H9 (cell line): ENCODE results near the gene NRCAM. TPM values are rescaled to one million over a fixed set of nuclear protein-coding genes. Genes with fewer than 3 reads are reported as not detected.

Source experiments
- DNase-seq: peaks from one replicate; pipeline ENCODE4 v3.0.0-alpha.2; 2017
- H2AFZ ChIP-seq: one replicate; pipeline ENCODE4 v1.6.1; 2013; ENCODE audit warnings: mild to moderate bottlenecking, low read length, control low read depth, moderate library complexity
- H2AK5ac ChIP-seq: 2 replicates; pipeline ENCODE4 v1.6.1; 2013; ENCODE audit warnings: low read length, control low read depth, mixed read lengths; ENCODE audit not compliant: insufficient read length
- H2BK120ac ChIP-seq: one replicate; pipeline ENCODE4 v1.6.1; 2013; ENCODE audit warnings: low read depth, mild to moderate bottlenecking, low read length, control low read depth, inconsistent platforms; ENCODE audit not compliant: poor library complexity, severe bottlenecking
- H2BK12ac ChIP-seq: 2 replicates; pipeline ENCODE4 v1.6.1; 2013; ENCODE audit warnings: low read length, control low read depth, mixed read lengths, low read depth; ENCODE audit not compliant: insufficient read length
- H2BK15ac ChIP-seq: 2 replicates; pipeline ENCODE4 v1.6.1; 2013; ENCODE audit warnings: low read depth, low read length, control low read depth
- H2BK20ac ChIP-seq: one replicate; pipeline ENCODE4 v1.6.1; 2013; ENCODE audit warnings: low read depth, mild to moderate bottlenecking, low read length, control low read depth, inconsistent platforms; ENCODE audit not compliant: poor library complexity, severe bottlenecking
- H2BK5ac ChIP-seq: 2 replicates; pipeline ENCODE4 v1.6.1; 2013; ENCODE audit warnings: low read length, control low read depth, mixed read lengths; ENCODE audit not compliant: insufficient read length
- H3K14ac ChIP-seq: 2 replicates; pipeline ENCODE4 v1.6.1; 2013; ENCODE audit warnings: low read length, control low read depth; ENCODE audit not compliant: insufficient read depth
- H3K18ac ChIP-seq: 2 replicates; pipeline ENCODE4 v1.6.1; 2013; ENCODE audit warnings: low read depth, mild to moderate bottlenecking, mixed read lengths, low read length, control low read depth; ENCODE audit not compliant: insufficient read length
- H3K23ac ChIP-seq: 2 replicates; pipeline ENCODE4 v1.6.1; 2013; ENCODE audit warnings: low read length, control low read depth, mixed read lengths, low read depth; ENCODE audit not compliant: insufficient read length
- H3K23me2 ChIP-seq: 2 replicates; pipeline ENCODE4 v1.6.1; 2013; ENCODE audit warnings: low read depth, mild to moderate bottlenecking, mixed read lengths, low read length, control low read depth; ENCODE audit not compliant: insufficient read length, poor library complexity, severe bottlenecking
- H3K27ac ChIP-seq: 2 replicates; pipeline ENCODE4 v1.5.1; 2013; ENCODE audit warnings: low read length, control low read depth, mixed read lengths, low read depth; ENCODE audit not compliant: insufficient read length
- H3K27me3 ChIP-seq: 2 replicates; pipeline ENCODE4 v1.6.1; 2013; ENCODE audit warnings: low read length, control low read depth, inconsistent platforms; ENCODE audit not compliant: insufficient read depth
- H3K4ac ChIP-seq: 2 replicates; pipeline ENCODE4 v1.6.1; 2013; ENCODE audit warnings: low read depth, mild to moderate bottlenecking, control low read depth, inconsistent platforms, low read length, moderate library complexity
- H3K4me1 ChIP-seq: 2 replicates; pipeline ENCODE4 v1.6.1; 2013; ENCODE audit warnings: low read length, control low read depth, inconsistent platforms; ENCODE audit not compliant: insufficient read depth
- H3K4me2 ChIP-seq: 2 replicates; pipeline ENCODE4 v1.6.1; 2013; ENCODE audit warnings: low read length, control low read depth, mixed read lengths; ENCODE audit not compliant: insufficient read length, insufficient read depth
- H3K56ac ChIP-seq: 2 replicates; pipeline ENCODE4 v1.6.1; 2013; ENCODE audit warnings: low read depth, mild to moderate bottlenecking, mixed read lengths, low read length, control low read depth; ENCODE audit not compliant: insufficient read length
- H3K79me1 ChIP-seq: 2 replicates; pipeline ENCODE4 v1.6.1; 2013; ENCODE audit warnings: low read depth, mild to moderate bottlenecking, moderate library complexity, low read length, control low read depth, inconsistent platforms; ENCODE audit not compliant: insufficient read depth, poor library complexity, severe bottlenecking
- H3K79me2 ChIP-seq: 2 replicates; pipeline ENCODE4 v1.6.1; 2013; ENCODE audit warnings: low read length, control low read depth, inconsistent platforms; ENCODE audit not compliant: insufficient read depth
- H3K9ac ChIP-seq: 2 replicates; pipeline ENCODE4 v1.6.1; 2013; ENCODE audit warnings: low read length, control low read depth, mixed read lengths; ENCODE audit not compliant: insufficient read length; ENCODE audit errors: extremely low read depth
- H3K9me3 ChIP-seq: one replicate; pipeline ENCODE4 v1.6.1; 2013; ENCODE audit warnings: low read depth, low read length, inconsistent platforms; ENCODE audit not compliant: control insufficient read depth
- H3T11ph ChIP-seq: one replicate; pipeline ENCODE4 v1.6.1; 2013; ENCODE audit warnings: mild to moderate bottlenecking, low read length, control low read depth, inconsistent platforms
- H4K20me1 ChIP-seq: one replicate; pipeline ENCODE4 v1.6.1; 2013; ENCODE audit not compliant: control insufficient read depth, insufficient read length, insufficient read depth
- H4K5ac ChIP-seq: 2 replicates; pipeline ENCODE4 v1.6.1; 2013; ENCODE audit warnings: low read depth, mild to moderate bottlenecking, mixed read lengths, low read length, control low read depth; ENCODE audit not compliant: insufficient read length
- H4K8ac ChIP-seq: replicated peaks from 2 replicates; pipeline ENCODE4 v1.6.1; 2013; ENCODE audit warnings: low read length, control low read depth, mixed read lengths, low read depth; ENCODE audit not compliant: insufficient read length
- H4K91ac ChIP-seq: 2 replicates; pipeline ENCODE4 v1.6.1; 2013; ENCODE audit warnings: low read depth, mild to moderate bottlenecking, moderate library complexity, mixed read lengths, low read length, control low read depth; ENCODE audit not compliant: insufficient read length
- H3K27ac Mint-ChIP-seq, 3 experiments: 2 replicates in 2 of 3; 3 replicates in 1 of 3; pipeline ENCODE4 v1.8.0; 2020 to 2021; ENCODE audit warnings: mixed read lengths in 3 of 3, mild to moderate bottlenecking in 1 of 3, moderate library complexity in 1 of 3
- H3K27me3 Mint-ChIP-seq: 2 replicates; pipeline ENCODE4 v1.8.0; 2021; ENCODE audit warnings: low read depth, mild to moderate bottlenecking, moderate library complexity, mixed read lengths
- H3K36me3 Mint-ChIP-seq, 3 experiments: 2 replicates in 2 of 3; 3 replicates in 1 of 3; pipeline ENCODE4 v1.8.0; 2020 to 2021; ENCODE audit warnings: low read depth in 3 of 3, mixed read lengths in 3 of 3; ENCODE audit not compliant: insufficient read depth in 1 of 3
- H3K4me1 Mint-ChIP-seq, 2 experiments: 2 replicates each; pipeline ENCODE4 v1.8.0; 2020; ENCODE audit warnings: mixed read lengths in 2 of 2
- H3K4me3 Mint-ChIP-seq, 2 experiments: 2 replicates in 1 of 2; 3 replicates in 1 of 2; pipeline ENCODE4 v1.8.0; 2020 to 2021; ENCODE audit warnings: mild to moderate bottlenecking in 2 of 2, mixed read lengths in 2 of 2, moderate library complexity in 1 of 2
- H3K9me3 Mint-ChIP-seq, 2 experiments: 2 replicates in 1 of 2; 3 replicates in 1 of 2; pipeline ENCODE4 v1.8.0; 2020; ENCODE audit warnings: mild to moderate bottlenecking in 2 of 2, mixed read lengths in 2 of 2, moderate library complexity in 1 of 2
- CTCF ChIP-seq: fragments of 200-600 bp; sonication (generic); conservative IDR thresholded peaks from 3 replicates; pipeline ENCODE4 v1.8.0; 2021; ENCODE audit warnings: antibody characterized with exemption, mild to moderate bottlenecking
- WGBS: extraction: QIAGEN DNeasy Blood & Tissue Kit; methylation state at CpG from one replicate; pipeline ENCODE4 v1.1.7; 2013; ENCODE audit warnings: missing lambda C conversion rate, low lambda C conversion rate, mixed read lengths; ENCODE audit not compliant: insufficient read length; ENCODE audit errors: extremely low coverage; 5-methylcytosine and 5-hydroxymethylcytosine counted together
- total RNA-seq: library from RNA; stranded (reverse); gene quantifications from 2 replicates; pipeline ENCODE4 v1.2.1, GENCODE V29; 2021

NRCAM gene
- total RNA-seq, 1 experiment from 2014 or later, result 2.3 TPM

GRCh38 chr7:108188724-108189123 is 267.5 kb downstream of the NRCAM start:
- H3K9ac ChIP-seq, result no peak overlapping the region
- H3T11ph ChIP-seq, result no peak overlapping the region
- H3K79me2 ChIP-seq, result no peaks in the 10 kb centered on the region
- H2BK5ac ChIP-seq, result no peak overlapping the region
- H2AK5ac ChIP-seq, result no peak overlapping the region
- H3K27me3 ChIP-seq, result no peaks in the 10 kb centered on the region
- H3K36me3 Mint-ChIP-seq, result peaks cover 2 to 17% (median 4%) of the 10 kb centered on the region in 3 experiments; a peak in 5 of 7 replicates
- no peak overlapping the region for H3K27ac Mint-ChIP-seq
- H3K9me3 ChIP-seq, result no peaks in the 10 kb centered on the region
- no peak overlapping the region for H2BK15ac ChIP-seq
- H3K9me3 Mint-ChIP-seq, result peaks cover 1 to 2% of the 10 kb centered on the region in 2 experiments; a peak in 2 of 5 replicates
- no peak for DNase-seq
- no peaks in the 10 kb centered on the region for H3K79me1 ChIP-seq
- no peak overlapping the region for H2BK120ac ChIP-seq
- no peak overlapping the region for H4K91ac ChIP-seq
- no peaks in the 10 kb centered on the region for H4K20me1 ChIP-seq
- no peaks in the 10 kb centered on the region; the same call in 1 of the 2 replicates for H3K27me3 Mint-ChIP-seq
- no peak overlapping the region for H3K4me2 ChIP-seq
- no peaks in the 10 kb centered on the region for H3K4me1 ChIP-seq
- no peak overlapping the region for H4K8ac ChIP-seq
- no peak overlapping the region for H3K14ac ChIP-seq
- TF ChIP-seq CTCF, result no peak
- no peak overlapping the region for H3K56ac ChIP-seq
- H3K18ac ChIP-seq, result no peak overlapping the region
- H3K4me3 Mint-ChIP-seq, result no peak overlapping the region
- WGBS, result no CpG with 5 or more reads among the region's 3 CpGs
- no peak overlapping the region for H3K4ac ChIP-seq
- H2BK12ac ChIP-seq, result no peak overlapping the region
- H3K23ac ChIP-seq, result no peak overlapping the region
- H3K23me2 ChIP-seq, result no peaks in the 10 kb centered on the region
- peaks cover 8 to 9% of the 10 kb centered on the region in 2 experiments for H3K4me1 Mint-ChIP-seq
- H2AFZ ChIP-seq, result no peak overlapping the region
- no peak overlapping the region for H2BK20ac ChIP-seq
- no peak overlapping the region for H4K5ac ChIP-seq
- H3K27ac ChIP-seq, result no peak overlapping the region
